Neural progenitor cell (in vitro differentiated cells): ENCODE data around the gene OR2AG2. TPM values are rescaled to one million over a fixed set of nuclear protein-coding genes. Genes with fewer than 3 reads are reported as not detected.

Source experiments
- DNase-seq: peaks from one replicate; pipeline ENCODE4 v3.0.0-alpha.2; 2016; ENCODE audit warnings: low spot score
- H2AFZ ChIP-seq: fragments of 200-600 bp; sonication (generic); replicated peaks from 2 replicates; pipeline ENCODE4 v1.6.1; 2016; ENCODE audit warnings: antibody characterized with exemption
- H3F3A ChIP-seq: fragments of 200-600 bp; sonication (generic); 2 replicates; pipeline ENCODE4 v1.6.1; 2016; ENCODE audit warnings: antibody characterized with exemption, low read depth
- H3K27ac ChIP-seq: fragments of 200-600 bp; sonication (generic); 2 replicates; pipeline ENCODE4 v1.5.1; 2016; ENCODE audit warnings: mild to moderate bottlenecking
- H3K27me3 ChIP-seq: fragments of 200-600 bp; sonication (generic); 2 replicates; pipeline ENCODE4 v1.6.1; 2016; ENCODE audit warnings: mild to moderate bottlenecking, moderate library complexity
- H3K36me3 ChIP-seq: fragments of 200-600 bp; sonication (generic); 2 replicates; pipeline ENCODE4 v1.5.1; 2016
- H3K4me1 ChIP-seq: fragments of 200-600 bp; sonication (generic); 2 replicates; pipeline ENCODE4 v1.6.1; 2016; ENCODE audit warnings: mixed run types
- H3K4me2 ChIP-seq: fragments of 200-600 bp; sonication (generic); 2 replicates; pipeline ENCODE4 v1.6.1; 2016
- H3K4me3 ChIP-seq: fragments of 200-600 bp; sonication (generic); 2 replicates; pipeline ENCODE4 v1.5.1; 2016
- H3K79me2 ChIP-seq: fragments of 200-600 bp; sonication (generic); 2 replicates; pipeline ENCODE4 v1.6.1; 2016; ENCODE audit warnings: low read depth
- H3K9ac ChIP-seq: fragments of 200-600 bp; sonication (generic); 2 replicates; pipeline ENCODE4 v1.6.1; 2016
- H3K9me3 ChIP-seq: fragments of 200-600 bp; sonication (generic); 2 replicates; pipeline ENCODE4 v1.5.1; 2016; ENCODE audit warnings: low read depth
- H4K20me1 ChIP-seq: fragments of 200-600 bp; sonication (generic); 2 replicates; pipeline ENCODE4 v1.6.1; 2016; ENCODE audit warnings: low read depth
- H3K27ac Mint-ChIP-seq: 3 replicates; pipeline ENCODE4 v1.8.0; 2021; ENCODE audit warnings: mixed read lengths
- H3K27me3 Mint-ChIP-seq: 2 replicates; pipeline ENCODE4 v1.8.0; 2022; ENCODE audit warnings: low read depth, mild to moderate bottlenecking, inconsistent platforms, moderate library complexity, mixed read lengths; ENCODE audit not compliant: insufficient read depth
- H3K36me3 Mint-ChIP-seq: 3 replicates; pipeline ENCODE4 v1.8.0; 2021; ENCODE audit warnings: mixed read lengths
- H3K4me1 Mint-ChIP-seq: 3 replicates; pipeline ENCODE4 v1.8.0; 2021; ENCODE audit warnings: mixed read lengths
- H3K4me3 Mint-ChIP-seq: 3 replicates; pipeline ENCODE4 v1.8.0; 2021; ENCODE audit warnings: mild to moderate bottlenecking, moderate library complexity, mixed read lengths
- H3K9me3 Mint-ChIP-seq: 3 replicates; pipeline ENCODE4 v1.8.0; 2020; ENCODE audit warnings: mixed read lengths
- EZH2 ChIP-seq: fragments of 200-600 bp; sonication (generic); IDR thresholded peaks from 2 replicates; pipeline ENCODE4 v1.6.1; 2017; ENCODE audit warnings: antibody characterized with exemption, mild to moderate bottlenecking, moderate library complexity
- EZH2phosphoT487 ChIP-seq: fragments of 200-600 bp; sonication (generic); IDR thresholded peaks from 2 replicates; pipeline ENCODE4 v1.6.1; 2017; ENCODE audit warnings: antibody characterized with exemption
- total RNA-seq: library from RNA; depleted of rRNA; stranded (reverse); fragments of >200 nt; gene quantifications from 2 replicates; pipeline ENCODE4 v1.2.3, GENCODE V29; 2015; ENCODE audit warnings: low replicate concordance
- TF ChIP-seq, protein P1 (sequence below): fragments of 200-600 bp; sonication (generic); IDR thresholded peaks from 2 replicates; pipeline ENCODE4 v1.5.1; 2017; ENCODE audit warnings: antibody characterized with exemption, mild to moderate bottlenecking

OR2AG2 gene
- total RNA-seq, 1 donor from 2014 or later, result 0.36 TPM

DNA sequence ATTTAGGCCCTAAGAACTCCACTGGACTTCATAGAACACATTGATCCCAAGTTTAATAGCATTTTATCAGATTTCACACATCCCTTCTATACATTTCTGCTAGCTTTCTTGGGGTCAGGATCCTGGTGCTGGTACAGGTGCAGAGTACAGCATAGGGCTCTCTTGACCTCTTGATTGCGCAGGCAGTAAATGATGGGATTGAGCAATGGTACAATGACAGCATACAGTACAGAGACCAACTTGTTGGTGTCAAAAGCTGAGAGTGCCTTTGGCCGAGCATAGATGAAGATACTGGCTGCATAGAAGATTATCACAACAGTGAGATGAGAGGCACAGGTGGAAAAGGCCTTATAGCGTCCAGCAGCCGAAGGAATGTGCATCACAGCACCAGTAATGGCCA lies 22.9 kb upstream of the OR2AG2 start:
- Mint-ChIP-seq H3K4me3 (no peak overlapping the region), H3K27me3 (peaks cover 2% of the 10 kb centered on the region), H3K4me1 (no peaks in the 10 kb centered on the region), H3K9me3 (no peaks in the 10 kb centered on the region), H3K27ac (no peak overlapping the region), H3K36me3 (no peaks in the 10 kb centered on the region)
- no peaks in the 10 kb centered on the region for H4K20me1 ChIP-seq
- no peaks in the 10 kb centered on the region for H3K9me3 ChIP-seq
- H3K79me2 ChIP-seq, result no peaks in the 10 kb centered on the region
- no peak overlapping the region for H3K4me3 ChIP-seq
- no peak overlapping the region for H3K4me2 ChIP-seq
- no peak overlapping the region for H3K9ac ChIP-seq
- no peaks in the 10 kb centered on the region for H3K27me3 ChIP-seq
- H3K27ac ChIP-seq, result no peak overlapping the region
- DNase-seq, result no peak
- H2AFZ ChIP-seq, result no peak overlapping the region
- H3K36me3 ChIP-seq, result no peaks in the 10 kb centered on the region
- H3K4me1 ChIP-seq, result no peaks in the 10 kb centered on the region
- TF ChIP-seq, protein P1, sequence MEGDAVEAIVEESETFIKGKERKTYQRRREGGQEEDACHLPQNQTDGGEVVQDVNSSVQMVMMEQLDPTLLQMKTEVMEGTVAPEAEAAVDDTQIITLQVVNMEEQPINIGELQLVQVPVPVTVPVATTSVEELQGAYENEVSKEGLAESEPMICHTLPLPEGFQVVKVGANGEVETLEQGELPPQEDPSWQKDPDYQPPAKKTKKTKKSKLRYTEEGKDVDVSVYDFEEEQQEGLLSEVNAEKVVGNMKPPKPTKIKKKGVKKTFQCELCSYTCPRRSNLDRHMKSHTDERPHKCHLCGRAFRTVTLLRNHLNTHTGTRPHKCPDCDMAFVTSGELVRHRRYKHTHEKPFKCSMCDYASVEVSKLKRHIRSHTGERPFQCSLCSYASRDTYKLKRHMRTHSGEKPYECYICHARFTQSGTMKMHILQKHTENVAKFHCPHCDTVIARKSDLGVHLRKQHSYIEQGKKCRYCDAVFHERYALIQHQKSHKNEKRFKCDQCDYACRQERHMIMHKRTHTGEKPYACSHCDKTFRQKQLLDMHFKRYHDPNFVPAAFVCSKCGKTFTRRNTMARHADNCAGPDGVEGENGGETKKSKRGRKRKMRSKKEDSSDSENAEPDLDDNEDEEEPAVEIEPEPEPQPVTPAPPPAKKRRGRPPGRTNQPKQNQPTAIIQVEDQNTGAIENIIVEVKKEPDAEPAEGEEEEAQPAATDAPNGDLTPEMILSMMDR, result no peak
- TF ChIP-seq EZH2 (no peak), EZH2phosphoT487 (no peak)
- no peaks in the 10 kb centered on the region for H3F3A ChIP-seq

DNA sequence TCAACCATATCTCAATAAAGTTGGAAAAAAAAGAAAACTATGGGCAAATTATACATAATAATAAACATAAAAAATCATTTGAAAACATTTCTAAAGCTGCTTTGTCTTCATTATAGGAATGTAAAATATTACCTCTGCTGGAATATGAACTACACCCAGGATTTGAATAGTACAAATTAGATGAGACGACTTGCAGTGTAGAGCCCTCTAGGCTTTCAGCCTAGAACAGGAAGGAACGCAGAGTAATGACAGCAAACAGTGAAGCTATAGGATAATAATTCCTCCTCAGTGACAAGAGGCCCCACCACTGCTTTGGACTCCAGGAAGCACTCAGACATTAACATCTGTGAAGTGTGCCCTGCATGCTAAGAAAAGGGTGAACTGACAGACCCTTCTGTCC lies 18.8 kb upstream of the OR2AG2 start:
- H3K79me2 ChIP-seq, result no peaks in the 10 kb centered on the region
- TF ChIP-seq EZH2phosphoT487 (no peak), EZH2 (no peak)
- TF ChIP-seq, protein P1, result no peak
- H3K27ac ChIP-seq, result no peak overlapping the region
- Mint-ChIP-seq H3K27ac (no peak overlapping the region), H3K4me3 (no peak overlapping the region), H3K9me3 (no peaks in the 10 kb centered on the region), H3K4me1 (no peaks in the 10 kb centered on the region), H3K36me3 (no peaks in the 10 kb centered on the region), H3K27me3 (peaks cover 3% of the 10 kb centered on the region)
- H3K9me3 ChIP-seq, result no peaks in the 10 kb centered on the region
- no peak overlapping the region for H3K4me2 ChIP-seq
- DNase-seq, result no peak
- no peaks in the 10 kb centered on the region for H3K27me3 ChIP-seq
- no peak overlapping the region for H3K4me3 ChIP-seq
- H2AFZ ChIP-seq, result no peak overlapping the region
- H3K9ac ChIP-seq, result no peak overlapping the region
- H3K4me1 ChIP-seq, result no peaks in the 10 kb centered on the region
- no peaks in the 10 kb centered on the region for H3F3A ChIP-seq
- H4K20me1 ChIP-seq, result no peaks in the 10 kb centered on the region
- H3K36me3 ChIP-seq, result no peaks in the 10 kb centered on the region

DNA sequence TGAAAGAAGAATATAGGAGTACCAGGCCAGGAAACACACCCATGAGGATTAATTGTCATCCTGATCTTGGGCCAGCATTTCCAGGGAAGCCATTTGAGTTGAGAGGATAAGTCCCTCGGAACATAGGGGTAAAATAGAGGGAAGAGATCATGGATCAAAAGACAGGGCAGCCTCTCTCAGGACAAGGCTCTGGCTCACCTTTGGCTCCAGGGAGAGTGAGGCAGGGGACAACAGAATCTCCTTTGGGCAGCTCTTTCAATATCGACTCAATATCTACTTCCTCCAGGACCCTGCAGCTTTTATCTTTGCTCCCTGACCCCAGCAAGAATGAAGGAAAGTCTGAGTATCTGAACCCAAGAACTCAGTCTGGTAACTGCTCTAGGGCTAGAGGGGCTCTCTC lies 10.9 kb upstream of the OR2AG2 start, which contains the start of gene OR2AG1:
Gene OR2AG1 (plus strand): TSS at position 301 of the 400 bp plus-strand sequence. CDS start 2,018 bp downstream, outside the sequence.
- no peaks in the 10 kb centered on the region for H4K20me1 ChIP-seq
- Mint-ChIP-seq H3K4me1 (peaks cover 2% of the 10 kb centered on the region), H3K27ac (no peak within 1 kb of the TSS), H3K4me3 (no peak within 1 kb of the TSS), H3K36me3 (no peaks in the 10 kb centered on the region), H3K27me3 (peaks cover 3% of the 10 kb centered on the region), H3K9me3 (no peaks in the 10 kb centered on the region)
- H3F3A ChIP-seq, result no peaks in the 10 kb centered on the region
- no peak for DNase-seq
- no peak within 1 kb of the TSS for H3K4me3 ChIP-seq
- TF ChIP-seq EZH2phosphoT487 (no peak), EZH2 (no peak)
- TF ChIP-seq, protein P1, result no peak
- no peak within 1 kb of the TSS for H3K4me2 ChIP-seq
- no peak within 1 kb of the TSS for H2AFZ ChIP-seq
- no peaks in the 10 kb centered on the region for H3K79me2 ChIP-seq
- no peaks in the 10 kb centered on the region for H3K4me1 ChIP-seq
- no peak within 1 kb of the TSS for H3K27ac ChIP-seq
- no peaks in the 10 kb centered on the region for H3K27me3 ChIP-seq
- no peak within 1 kb of the TSS for H3K9ac ChIP-seq
- H3K9me3 ChIP-seq, result no peaks in the 10 kb centered on the region
- H3K36me3 ChIP-seq, result no peaks in the 10 kb centered on the region
